Measurements from ENCODE around the gene LAMTOR4. TPM values are rescaled to one million over a fixed set of nuclear protein-coding genes. Genes with fewer than 3 reads are reported as not detected.

Gene LAMTOR4
- total RNA-seq, 2 experiments from 2014 or later, result 134 to 143 TPM

DNA sequence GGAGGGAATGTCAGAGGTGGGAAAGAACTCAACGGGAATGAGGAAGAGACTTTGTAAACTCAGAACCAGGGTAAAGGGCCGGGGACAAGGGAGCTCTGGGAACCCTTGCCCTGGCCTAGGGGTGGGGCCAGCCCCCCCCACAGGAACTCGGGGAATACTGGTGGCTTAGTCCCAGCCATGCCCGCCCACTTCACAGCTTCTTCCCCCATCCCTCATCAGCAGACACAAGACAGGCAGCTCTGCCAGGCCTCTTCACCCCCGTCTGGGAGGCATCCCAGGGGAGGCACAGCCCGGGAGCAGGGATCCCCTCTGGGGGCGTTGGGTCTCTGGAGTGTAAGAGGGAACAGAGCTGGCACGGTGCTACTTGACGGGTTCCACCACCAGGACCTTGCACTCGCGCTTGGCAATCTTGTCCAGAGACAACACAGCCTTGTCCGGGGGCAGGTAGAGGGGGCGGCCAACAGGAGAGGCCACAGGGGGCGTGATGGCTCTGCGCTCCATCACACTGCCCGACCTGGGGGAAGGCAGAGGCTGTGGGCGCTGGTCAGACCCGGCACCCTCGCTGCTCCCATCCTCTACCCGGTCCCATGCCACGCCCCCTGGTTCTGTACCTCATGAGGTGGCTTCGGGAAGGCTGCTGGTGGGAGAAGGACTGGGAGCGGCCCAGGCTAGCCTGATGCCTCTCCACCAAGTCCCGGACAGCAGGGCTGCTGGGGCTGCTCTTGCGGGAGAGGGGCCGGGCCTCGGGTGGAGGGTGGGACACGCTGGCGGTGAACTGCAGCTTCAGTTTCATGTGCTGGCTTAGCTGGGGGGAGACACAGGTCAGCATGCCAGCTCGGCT lies 6.2 kb downstream of the LAMTOR4 start:
- H3K4me3 Mint-ChIP-seq, result no peak overlapping the region
- ChIA-PET CTCF (interaction anchor here (1.0 to 4.6 kb wide), 3 partner anchors 9 to 35 kb away, joined by 3 to 27 read pairs (median 5); partner anchors contain the start of gene GAL3ST4), POLR2A (interaction anchor here (0.8 to 1.7 kb wide), 5 partner anchors 13 to 180 kb away, joined by 3 to 4 read pairs (median 3); partner anchors contain the start of genes AP4M1, GPC2, MCM7 and STAG3)
- peak overlapping the region; percentile 34 for H3K27ac Mint-ChIP-seq
- DNase-seq, result no peak
- H3K36me3 Mint-ChIP-seq (ENCODE audit: low read depth), result peaks cover 64% of the 10 kb centered on the region
- no peaks in the 10 kb centered on the region for H3K27me3 Mint-ChIP-seq (ENCODE audit: low read depth)
- H3K9me3 Mint-ChIP-seq (ENCODE audit: insufficient read depth), result no peaks in the 10 kb centered on the region
- no peak for ATAC-seq
- peaks cover 71% of the 10 kb centered on the region for H3K4me1 Mint-ChIP-seq (ENCODE audit: low read depth)

DNA sequence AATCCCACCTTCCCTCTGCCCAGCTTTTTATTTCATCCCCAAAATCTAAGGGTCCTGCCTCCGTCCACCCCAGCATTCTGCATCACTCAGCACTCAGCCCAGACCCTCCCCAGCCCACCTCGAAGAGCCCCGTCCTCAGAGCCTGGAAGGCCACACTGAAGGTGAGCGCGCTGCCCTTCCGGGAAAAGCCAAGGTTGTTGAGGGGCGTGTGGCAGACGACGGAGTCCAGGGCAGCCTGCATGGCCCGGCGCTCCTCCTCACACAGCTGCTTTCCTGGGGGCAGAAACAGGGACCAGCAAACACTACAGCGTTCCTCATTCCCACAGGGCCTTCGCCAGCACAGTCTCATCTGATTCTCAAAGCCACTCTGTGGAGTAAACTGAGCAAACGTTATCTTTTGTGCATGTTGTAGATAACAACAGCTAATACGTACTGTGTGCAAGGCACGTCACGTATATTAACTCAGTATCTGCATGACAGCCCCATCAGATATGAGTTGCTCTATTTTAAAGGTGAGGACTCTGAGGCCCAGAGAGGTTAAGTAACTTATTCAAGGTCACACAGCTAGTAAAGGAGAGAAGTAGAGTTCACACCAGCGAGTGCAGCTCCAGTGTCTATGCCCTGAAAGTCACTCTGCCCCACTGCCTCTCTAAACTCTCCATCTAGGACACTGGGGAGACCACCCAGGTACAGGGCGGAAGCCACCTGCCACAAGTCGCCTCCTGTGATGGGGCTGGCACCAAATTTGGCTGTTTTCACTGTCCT lies 7.0 kb downstream of the LAMTOR4 start:
- Mint-ChIP-seq H3K27me3 (ENCODE audit: low read depth) (no peaks in the 10 kb centered on the region), H3K36me3 (ENCODE audit: low read depth) (peaks cover 56% of the 10 kb centered on the region), H3K27ac (peak overlapping the region; percentile 81), H3K4me3 (no peak overlapping the region), H3K9me3 (ENCODE audit: insufficient read depth) (no peaks in the 10 kb centered on the region), H3K4me1 (ENCODE audit: low read depth) (peaks cover 63% of the 10 kb centered on the region)
- no peak for DNase-seq
- no peak for ATAC-seq
- CTCF ChIA-PET, result interaction anchor here (1.0 to 4.6 kb wide), 7 partner anchors 7 to 63 kb away, joined by 3 to 27 read pairs (median 9); partner anchors contain the start of genes GAL3ST4 and LAMTOR4
- POLR2A ChIA-PET, result interaction anchor here (0.6 to 1.7 kb wide), 5 partner anchors 12 to 179 kb away, joined by 3 to 4 read pairs (median 3); partner anchors contain the start of genes GPC2 and STAG3

DNA sequence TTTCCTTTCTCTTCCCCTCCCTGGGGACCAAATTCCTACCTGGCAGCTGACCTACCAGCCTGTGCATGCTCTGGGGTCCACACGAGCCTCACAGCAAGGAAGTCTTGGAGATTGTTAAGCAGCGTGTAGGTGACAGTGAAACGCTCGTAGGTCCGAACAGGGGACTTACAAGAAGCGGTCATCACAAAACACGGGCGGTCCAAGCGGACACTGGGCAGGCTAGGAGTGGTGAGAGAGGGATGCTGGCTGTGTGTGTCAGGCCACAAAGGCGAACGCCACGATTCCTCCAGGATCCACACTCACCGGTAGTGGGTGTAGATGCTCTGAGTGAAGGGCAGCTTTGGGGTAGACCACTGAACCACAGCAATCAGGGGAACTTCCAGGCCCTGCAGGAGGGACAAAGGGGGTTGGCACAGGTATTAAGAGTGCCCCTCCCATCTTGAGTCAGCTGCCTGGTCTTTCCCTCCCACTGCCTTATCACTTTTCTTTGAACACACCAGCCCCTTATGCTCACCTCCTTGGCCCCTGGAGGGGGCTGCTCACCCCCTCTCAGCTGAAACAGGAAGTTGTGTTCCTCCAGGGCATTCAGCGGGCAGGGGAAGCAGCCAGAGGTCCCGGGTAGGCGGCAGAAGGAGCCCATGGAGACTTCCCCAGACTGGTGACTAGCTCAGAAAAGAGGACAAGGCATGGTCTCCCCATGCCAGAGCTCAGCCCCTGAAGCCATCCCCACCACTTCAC lies 7.8 kb downstream of the LAMTOR4 start:
- DNase-seq, result no peak
- H3K27me3 Mint-ChIP-seq (ENCODE audit: low read depth), result no peaks in the 10 kb centered on the region
- ATAC-seq, result peak; percentile 7
- peak overlapping the region; percentile 79 for H3K4me3 Mint-ChIP-seq
- H3K36me3 Mint-ChIP-seq (ENCODE audit: low read depth), result peaks cover 54% of the 10 kb centered on the region
- POLR2A ChIA-PET, result interaction anchor here (0.5 to 1.8 kb wide), 5 partner anchors 8 to 272 kb away, joined by 3 to 10 read pairs (median 4); partner anchors contain the start of genes LAMTOR4 and ZCWPW1
- peak overlapping the region; percentile 81 for H3K27ac Mint-ChIP-seq
- H3K9me3 Mint-ChIP-seq (ENCODE audit: insufficient read depth), result no peaks in the 10 kb centered on the region
- CTCF ChIA-PET, result interaction anchor here (0.7 to 4.6 kb wide), 10 partner anchors 8 to 62 kb away, joined by 3 to 27 read pairs (median 5); partner anchors contain the start of genes GAL3ST4, GPC2, LAMTOR4 and STAG3
- H3K4me1 Mint-ChIP-seq (ENCODE audit: low read depth), result peaks cover 63% of the 10 kb centered on the region

DNA sequence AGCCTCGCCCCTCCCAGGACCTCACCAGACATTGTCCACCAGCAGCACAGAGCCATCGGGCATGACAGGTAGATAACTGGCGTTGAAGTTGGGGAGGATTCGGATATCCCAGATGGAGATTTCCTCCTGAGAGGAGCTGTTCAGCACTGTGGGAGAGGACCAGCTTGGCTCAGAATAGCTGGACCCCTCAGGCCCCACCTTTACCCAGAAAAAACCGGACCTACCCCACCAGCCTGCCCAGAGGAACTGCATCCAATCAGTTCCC lies 8.3 kb downstream of the LAMTOR4 start:
- POLR2A ChIA-PET, result interaction anchor here (0.5 to 1.8 kb wide), 4 partner anchors 8 to 272 kb away, joined by 3 to 10 read pairs (median 4); partner anchors contain the start of genes LAMTOR4 and ZCWPW1
- CTCF ChIA-PET, result interaction anchor here (0.7 to 4.6 kb wide), 10 partner anchors 8 to 188 kb away, joined by 3 to 27 read pairs (median 5); partner anchors contain the start of genes GAL3ST4, GPC2, LAMTOR4 and STAG3
- Mint-ChIP-seq H3K9me3 (ENCODE audit: insufficient read depth) (no peaks in the 10 kb centered on the region), H3K4me3 (peak overlapping the region; percentile 79), H3K36me3 (ENCODE audit: low read depth) (peaks cover 49% of the 10 kb centered on the region), H3K4me1 (ENCODE audit: low read depth) (peaks cover 63% of the 10 kb centered on the region), H3K27me3 (ENCODE audit: low read depth) (no peaks in the 10 kb centered on the region), H3K27ac (peak overlapping the region; percentile 81)
- DNase-seq (no peak), ATAC-seq (no peak)

DNA sequence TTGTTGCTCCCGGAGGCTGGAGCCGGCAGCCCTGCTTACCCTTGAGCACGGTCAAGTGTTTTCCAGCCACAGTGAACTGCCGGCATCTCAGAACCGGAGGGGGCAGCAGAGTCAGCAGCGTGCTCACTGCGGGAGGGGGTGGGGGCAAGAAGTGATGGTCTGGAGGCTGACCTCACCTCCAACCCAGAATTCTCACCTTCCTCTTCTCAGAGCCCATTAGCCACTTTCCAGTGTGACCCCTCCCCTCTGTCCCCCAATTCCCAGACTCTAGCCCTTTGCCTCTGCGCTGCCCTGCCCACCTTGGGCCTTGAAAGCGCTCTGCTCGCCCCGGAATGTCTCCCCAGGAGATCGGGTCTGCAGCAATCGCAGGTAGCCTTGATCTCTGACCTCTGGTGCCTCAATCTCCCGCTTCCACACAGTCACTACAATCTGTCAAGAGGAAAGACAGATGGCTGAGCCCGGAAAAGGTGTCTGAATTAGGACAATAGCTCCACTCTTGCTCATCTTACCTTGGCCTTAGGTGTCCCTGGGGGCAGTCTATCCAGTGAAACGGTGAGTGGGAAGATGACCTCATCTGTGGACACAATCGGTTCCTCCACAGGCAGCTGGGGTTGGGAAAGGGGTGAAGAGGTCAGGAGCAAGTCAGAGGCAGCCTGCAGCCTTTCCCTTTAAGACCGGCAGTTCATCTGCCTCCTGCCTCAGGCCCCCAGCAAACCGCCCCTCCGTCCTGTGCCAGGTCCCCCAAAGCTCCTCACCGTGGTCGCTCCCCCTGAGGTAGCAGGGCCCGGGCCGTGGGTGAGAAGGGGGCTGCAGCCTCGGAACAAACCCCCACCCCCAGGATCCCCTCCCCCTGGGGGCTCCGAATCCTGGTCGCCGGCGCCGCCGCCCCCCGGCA lies 8.9 kb downstream of the LAMTOR4 start:
- ATAC-seq, result peak; percentile 10
- Mint-ChIP-seq H3K27ac (peak overlapping the region; percentile 79), H3K4me3 (peak overlapping the region; percentile 79), H3K27me3 (ENCODE audit: low read depth) (no peaks in the 10 kb centered on the region), H3K9me3 (ENCODE audit: insufficient read depth) (no peaks in the 10 kb centered on the region), H3K36me3 (ENCODE audit: low read depth) (peaks cover 43% of the 10 kb centered on the region), H3K4me1 (ENCODE audit: low read depth) (peaks cover 61% of the 10 kb centered on the region)
- DNase-seq, result peak; percentile 35
- ChIA-PET CTCF (interaction anchor here (0.7 to 4.6 kb wide), 9 partner anchors 9 to 187 kb away, joined by 3 to 27 read pairs (median 5); partner anchors contain the start of genes GAL3ST4, GPC2, LAMTOR4 and STAG3), POLR2A (interaction anchor here (0.8 to 1.8 kb wide), 3 partner anchors 9 to 271 kb away, joined by 3 to 10 read pairs (median 4); partner anchors contain the start of genes LAMTOR4 and ZCWPW1)

DNA sequence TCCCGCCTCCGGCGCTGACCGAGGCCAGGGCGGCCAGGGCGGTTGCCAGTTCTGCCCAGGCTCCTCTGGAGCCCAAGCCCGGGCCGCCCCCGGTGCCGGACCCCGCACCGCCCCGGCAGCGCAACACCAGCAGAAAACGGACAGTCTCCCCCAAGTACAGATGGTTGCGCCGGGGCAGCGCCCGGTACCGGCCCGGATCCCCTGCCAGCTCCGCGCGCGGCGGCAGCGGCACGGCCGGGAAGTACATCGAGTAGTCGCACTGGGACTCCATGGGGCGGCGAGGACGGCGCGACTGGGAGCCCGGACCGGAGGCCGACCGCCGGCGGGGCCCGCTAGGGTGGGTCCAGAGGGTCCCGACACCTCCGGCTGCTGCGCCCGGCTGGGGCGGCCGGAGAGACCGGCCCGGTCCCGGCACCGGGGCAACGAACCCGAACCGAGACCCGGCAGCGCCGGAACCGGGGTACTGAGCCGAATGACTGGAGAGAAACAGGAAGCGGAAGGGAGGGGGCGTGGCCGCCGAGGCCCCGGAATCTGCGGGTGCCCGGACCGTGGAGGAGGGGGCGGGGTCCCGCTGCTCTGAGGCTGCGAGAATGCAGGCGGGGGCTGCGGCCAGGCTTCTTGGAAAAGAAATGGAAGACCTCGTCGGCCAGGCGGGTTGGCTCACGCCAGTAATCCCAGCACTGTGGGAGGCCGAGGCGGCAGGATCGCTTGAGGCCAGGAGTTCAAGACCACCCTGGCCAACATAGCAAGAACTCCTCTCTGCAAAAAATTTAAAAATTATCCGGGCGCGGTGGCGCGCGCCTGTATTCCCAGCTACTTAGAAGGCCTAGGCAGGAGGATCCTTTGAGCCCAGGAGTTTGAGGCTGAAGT lies 9.7 kb downstream of the LAMTOR4 start, which contains the start of gene TRAPPC14:
TRAPPC14 (minus strand) TSS at position 495 of the 870 bp plus-strand sequence; CDS start at position 271, 224 bp downstream.
- Mint-ChIP-seq H3K4me3 (peak within 1 kb of the TSS; percentile 80), H3K9me3 (ENCODE audit: insufficient read depth) (no peaks in the 10 kb centered on the region), H3K27ac (peak within 1 kb of the TSS; percentile 83), H3K27me3 (ENCODE audit: low read depth) (no peaks in the 10 kb centered on the region), H3K4me1 (ENCODE audit: low read depth) (peaks cover 62% of the 10 kb centered on the region), H3K36me3 (ENCODE audit: low read depth) (peaks cover 36% of the 10 kb centered on the region)
- POLR2A ChIA-PET, result interaction anchor here (0.6 to 1.9 kb wide), 3 partner anchors 9 to 50 kb away, joined by 4 to 12 read pairs (median 10); partner anchors contain the start of gene LAMTOR4
- ATAC-seq (peak; percentile 87), DNase-seq (peak; percentile 94)
- CTCF ChIA-PET, result interaction anchor here (1.2 to 4.6 kb wide), 8 partner anchors 8 to 59 kb away, joined by 3 to 27 read pairs (median 6); partner anchors contain the start of genes GAL3ST4 and LAMTOR4

DNA sequence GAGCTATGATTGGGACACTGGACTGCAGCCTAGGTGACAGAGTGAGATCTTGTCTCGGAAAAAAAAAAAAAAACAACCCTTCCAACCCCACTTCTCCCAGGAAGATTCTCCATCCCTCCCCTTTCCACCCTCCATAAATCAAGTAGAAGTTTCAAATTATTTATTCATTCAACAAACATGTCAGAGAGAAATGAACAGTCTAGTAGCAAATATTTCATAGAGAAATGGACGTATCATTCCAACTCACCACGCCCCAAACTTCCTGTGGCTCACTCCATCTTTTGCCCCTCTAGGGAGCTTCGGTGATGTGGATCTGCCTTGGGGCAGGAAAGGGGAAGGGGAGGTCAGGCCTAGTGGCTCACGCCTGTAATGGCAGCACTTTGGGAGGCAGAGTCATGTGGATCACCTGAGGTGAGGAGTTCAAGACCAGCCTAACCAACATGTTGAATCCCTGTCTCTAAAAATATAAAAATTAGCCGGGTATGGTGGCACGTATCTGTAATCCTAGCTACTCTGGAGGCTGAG lies 10.4 kb downstream of the LAMTOR4 start:
- Mint-ChIP-seq H3K27ac (peak overlapping the region; percentile 83), H3K9me3 (ENCODE audit: insufficient read depth) (no peaks in the 10 kb centered on the region), H3K4me1 (ENCODE audit: low read depth) (peaks cover 62% of the 10 kb centered on the region), H3K4me3 (peak overlapping the region; percentile 80), H3K27me3 (ENCODE audit: low read depth) (no peaks in the 10 kb centered on the region), H3K36me3 (ENCODE audit: low read depth) (peaks cover 30% of the 10 kb centered on the region)
- ATAC-seq (no peak), DNase-seq (no peak)
- ChIA-PET POLR2A (interaction anchor here (0.6 to 1.9 kb wide), 2 partner anchors 10 to 49 kb away, joined by 4 to 12 read pairs; partner anchors contain the start of gene LAMTOR4), CTCF (interaction anchor here (1.2 to 4.6 kb wide), 4 partner anchors 8 to 58 kb away, joined by 3 to 27 read pairs (median 6); partner anchors contain the start of gene GAL3ST4)

DNA sequence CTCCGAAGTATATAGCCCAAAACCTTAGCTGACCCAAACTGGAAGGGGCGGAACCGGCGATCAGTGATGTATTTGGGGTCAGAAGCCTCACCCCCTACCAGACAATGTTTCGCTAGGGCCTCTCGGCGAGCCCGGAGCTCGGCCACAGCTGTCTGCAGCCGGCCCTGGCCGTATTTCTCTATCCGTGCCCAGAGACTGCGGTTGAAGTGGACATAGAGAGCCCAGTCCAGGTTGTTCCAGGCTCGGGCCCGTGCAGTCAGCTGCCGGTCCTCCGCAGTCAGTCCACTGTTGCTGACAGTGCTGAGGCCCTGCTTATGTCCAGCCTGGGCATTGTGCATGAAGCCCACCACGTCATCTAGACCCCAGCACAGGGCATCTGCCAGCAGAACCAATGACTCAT lies 11.3 kb downstream of the LAMTOR4 start:
- POLR2A ChIA-PET, result interaction anchor here (1.9 kb wide), 1 partner anchor 11 kb away, joined by 12 read pairs; the partner anchor contains the start of gene LAMTOR4
- H3K4me1 Mint-ChIP-seq (ENCODE audit: low read depth), result peaks cover 63% of the 10 kb centered on the region
- no peak overlapping the region for H3K27ac Mint-ChIP-seq
- H3K4me3 Mint-ChIP-seq, result peak overlapping the region; percentile 80
- H3K36me3 Mint-ChIP-seq (ENCODE audit: low read depth), result peaks cover 26% of the 10 kb centered on the region
- no peak for ATAC-seq
- CTCF ChIA-PET, result interaction anchor here (0.8 to 1.9 kb wide), 3 partner anchors 8 to 57 kb away, joined by 3 to 9 read pairs (median 4); partner anchors contain the start of gene GAL3ST4
- no peaks in the 10 kb centered on the region for H3K9me3 Mint-ChIP-seq (ENCODE audit: insufficient read depth)
- no peak for DNase-seq
- H3K27me3 Mint-ChIP-seq (ENCODE audit: low read depth), result no peaks in the 10 kb centered on the region

DNA sequence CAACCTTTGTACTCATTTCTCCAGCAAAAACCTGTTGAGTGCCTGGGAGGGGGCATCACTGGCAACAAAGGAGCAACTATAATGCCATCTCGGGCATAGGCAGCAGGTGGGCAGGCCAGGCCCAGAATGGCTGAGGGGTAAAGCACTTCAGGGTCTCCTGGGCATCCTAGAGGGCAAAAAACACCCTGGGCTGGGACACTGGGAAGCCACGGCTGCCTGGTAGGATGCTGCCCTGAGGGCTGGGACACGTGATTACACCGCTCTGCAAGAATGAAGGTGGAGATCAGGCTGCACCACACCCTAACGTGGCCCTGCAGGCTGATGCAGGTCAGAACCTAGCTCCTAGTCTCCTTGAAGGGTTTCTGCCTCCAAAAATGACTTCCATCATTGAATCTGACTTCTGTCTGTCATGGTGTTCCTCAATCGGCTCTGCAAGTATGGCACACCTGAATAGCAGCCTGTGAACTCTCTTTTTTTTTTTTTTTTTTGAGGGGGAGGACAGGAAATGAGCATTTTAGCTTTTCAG lies 14.4 kb downstream of the LAMTOR4 start:
- Mint-ChIP-seq H3K4me1 (ENCODE audit: low read depth) (peaks cover 65% of the 10 kb centered on the region), H3K36me3 (ENCODE audit: low read depth) (no peaks in the 10 kb centered on the region), H3K9me3 (ENCODE audit: insufficient read depth) (no peaks in the 10 kb centered on the region), H3K27ac (peak overlapping the region; percentile 87), H3K4me3 (peak overlapping the region; percentile 35), H3K27me3 (ENCODE audit: low read depth) (no peaks in the 10 kb centered on the region)
- ATAC-seq, result peak; percentile 27
- POLR2A ChIA-PET, result interaction anchor here (1.0 kb wide), 1 partner anchor 32 kb away, joined by 4 read pairs; no protein-coding TSS in a partner anchor
- CTCF ChIA-PET, result interaction anchor here (0.7 to 1.0 kb wide), 2 partner anchors 30 to 54 kb away, joined by 3 read pairs; no protein-coding TSS in a partner anchor
- no peak for DNase-seq
